SK-N-SH (cell line): ENCODE data around the gene TMCO4. TPM values are rescaled to one million over a fixed set of nuclear protein-coding genes. Genes with fewer than 3 reads are reported as not detected.

Source experiments
- CTCF ChIA-PET: fragments of 300-600, 350-600 bp; formaldehyde crosslinking; extraction: SDS; loops from one replicate; lab custom pipeline; 2021; lab: Yijun Ruan, JAX
- POLR2A ChIA-PET: fragments of 350-600 bp; sonication (Branson Sonifier 250); formaldehyde crosslinking; extraction: SDS; loops from one replicate; lab custom pipeline; 2020; ENCODE audit warnings: antibody characterized with exemption, inconsistent platforms; lab: Yijun Ruan, JAX
- DNase-seq: peaks from one replicate; pipeline ENCODE4 v3.0.0; 2012
- H2AFZ ChIP-seq: fragments of 200-600 bp; sonication (generic); 2 replicates; pipeline ENCODE4 v1.8.1; 2016; ENCODE audit warnings: antibody characterized with exemption, mild to moderate bottlenecking, low read depth
- H3F3A ChIP-seq: fragments of 200-600 bp; sonication (generic); replicated peaks from 2 replicates; pipeline ENCODE3; 2016; ENCODE audit warnings: antibody characterized with exemption, mild to moderate bottlenecking; ENCODE audit not compliant: insufficient read depth
- H3K27ac ChIP-seq, 2 experiments: fragments of 200-500 bp in 1 of 2; fragments of 200-600 bp in 1 of 2; sonication (Bioruptor generic) in 1 of 2; sonication (generic), shearing (Covaris generic) in 1 of 2; 2 replicates each; pipeline versions ENCODE4 v1.5.1 to v1.6.1; 2014 to 2016; ENCODE audit warnings: low read depth in 2 of 2, inconsistent platforms in 1 of 2, low read length in 1 of 2, mild to moderate bottlenecking in 1 of 2, mixed read lengths in 1 of 2
- H3K27me3 ChIP-seq: fragments of 200-600 bp; sonication (generic), shearing (Covaris generic); 2 replicates; pipeline ENCODE4 v1.6.1; 2016; ENCODE audit warnings: mixed run types; ENCODE audit not compliant: insufficient read depth
- H3K36me3 ChIP-seq, 2 experiments: fragments of 200-500 bp in 1 of 2; fragments of 200-600 bp in 1 of 2; sonication (Bioruptor generic) in 1 of 2; sonication (generic) in 1 of 2; replicated peaks in 1 of 2; 2 replicates each; pipeline versions ENCODE3 to v1.5.1; 2014 to 2016; ENCODE audit warnings: low read length in 1 of 2, mild to moderate bottlenecking in 1 of 2; ENCODE audit not compliant: insufficient read depth in 2 of 2, control insufficient read depth in 1 of 2
- H3K4me1 ChIP-seq, 2 experiments: fragments of 200-500 bp in 1 of 2; fragments of 200-600 bp in 1 of 2; sonication (Bioruptor generic) in 1 of 2; sonication (generic), shearing (Covaris generic) in 1 of 2; 2 replicates each; pipeline versions ENCODE4 v1.5.1 to v1.6.1; 2014 to 2016; ENCODE audit warnings: low read depth in 1 of 2, low read length in 1 of 2, mixed run types in 1 of 2; ENCODE audit not compliant: insufficient read depth in 2 of 2, control insufficient read depth in 1 of 2
- H3K4me2 ChIP-seq: fragments of 200-600 bp; sonication (generic), shearing (Covaris generic); 2 replicates; pipeline ENCODE4 v1.6.1; 2017; ENCODE audit warnings: mixed run types
- H3K4me3 ChIP-seq, 2 experiments: fragments of 200-500 bp in 1 of 2; fragments of 200-600 bp in 1 of 2; sonication (Bioruptor generic) in 1 of 2; sonication (generic), shearing (Covaris generic) in 1 of 2; 2 replicates each; pipeline versions ENCODE4 v1.5.1 to v1.8.1; 2014 to 2016; ENCODE audit warnings: low read depth in 2 of 2, inconsistent platforms in 1 of 2, low read length in 1 of 2, mild to moderate bottlenecking in 1 of 2, mixed read lengths in 1 of 2, moderate library complexity in 1 of 2
- H3K79me2 ChIP-seq: fragments of 200-600 bp; sonication (generic); 2 replicates; pipeline ENCODE4 v1.8.1; 2017; ENCODE audit warnings: mild to moderate bottlenecking; ENCODE audit not compliant: insufficient read depth
- H3K9ac ChIP-seq: fragments of 200-600 bp; sonication (generic); 2 replicates; pipeline ENCODE4 v1.6.1; 2017; ENCODE audit warnings: mixed run types
- H3K9me2 ChIP-seq: fragments of 200-600 bp; sonication (generic); 2 replicates; pipeline ENCODE4 v1.6.1; 2017; ENCODE audit warnings: mixed run types
- H3K9me3 ChIP-seq: fragments of 200-600 bp; sonication (generic); 2 replicates; pipeline ENCODE4 v1.6.1; 2017; ENCODE audit warnings: mixed run types, mild to moderate bottlenecking, moderate library complexity
- H4K20me1 ChIP-seq: fragments of 200-600 bp; sonication (generic); 2 replicates; pipeline ENCODE4 v1.6.1; 2017; ENCODE audit warnings: mild to moderate bottlenecking, mixed run types; ENCODE audit not compliant: insufficient read depth
- CTCF ChIP-seq: fragments of 200-600 bp; sonication (generic); IDR thresholded peaks from 2 replicates; pipeline ENCODE4 v1.6.1; 2017; ENCODE audit warnings: antibody characterized with exemption, mild to moderate bottlenecking, moderate library complexity
- ELF1 ChIP-seq: IDR thresholded peaks from 2 replicates; pipeline ENCODE4 v1.4.0; 2012
- EP300 ChIP-seq, 2 experiments: IDR thresholded peaks; 2 replicates each; pipeline versions ENCODE4 v1.4.0 to v1.6.1; 2012; ENCODE audit warnings: borderline replicate concordance in 1 of 2, low read depth in 1 of 2, low read length in 1 of 2
- IRF3 ChIP-seq: fragments of 150-350 bp; IDR thresholded peaks from 2 replicates; pipeline ENCODE4 v1.6.1; 2016; ENCODE audit warnings: mild to moderate bottlenecking, low read depth, low read length
- JUND ChIP-seq: IDR thresholded peaks from 2 replicates; pipeline ENCODE4 v1.4.0; 2012
- MAX ChIP-seq: IDR thresholded peaks from 2 replicates; pipeline ENCODE4 v1.4.0; 2012; ENCODE audit warnings: low read depth
- NFIC ChIP-seq: IDR thresholded peaks from 2 replicates; pipeline ENCODE4 v1.4.0; 2012; ENCODE audit warnings: borderline replicate concordance
- NRF1 ChIP-seq: IDR thresholded peaks from 2 replicates; pipeline ENCODE4 v1.6.1; 2012; ENCODE audit warnings: low read depth, mild to moderate bottlenecking, low read length
- PBX3 ChIP-seq: IDR thresholded peaks from 2 replicates; pipeline ENCODE4; 2012
- RXRA ChIP-seq: IDR thresholded peaks from 2 replicates; pipeline ENCODE4 v1.4.0; 2012; ENCODE audit warnings: low read depth, mild to moderate bottlenecking, borderline replicate concordance
- SMC3 ChIP-seq: IDR thresholded peaks from 2 replicates; pipeline ENCODE4 v1.6.1; 2012; ENCODE audit warnings: low read depth, low read length, improper control_type of control experiment
- TAF1 ChIP-seq: IDR thresholded peaks from 2 replicates; pipeline ENCODE4 v1.6.1; 2012; ENCODE audit warnings: low read depth, mild to moderate bottlenecking, low read length, moderate library complexity, borderline replicate concordance
- TCF12 ChIP-seq: IDR thresholded peaks from 2 replicates; pipeline ENCODE4 v1.4.0; 2012
- TEAD4 ChIP-seq: IDR thresholded peaks from 2 replicates; pipeline ENCODE4 v1.4.0; 2012; ENCODE audit warnings: mild to moderate bottlenecking, borderline replicate concordance; ENCODE audit not compliant: insufficient read depth
- YY1 ChIP-seq: IDR thresholded peaks from 2 replicates; pipeline ENCODE4 v1.4.0; 2012; ENCODE audit warnings: low read depth, mild to moderate bottlenecking
- WGBS: methylation state at CpG from one replicate; pipeline ENCODE4 v1.1.6; 2017; ENCODE audit warnings: low lambda C conversion rate; 5-methylcytosine and 5-hydroxymethylcytosine counted together
- polyA plus RNA-seq, 3 experiments: library from polyadenylated mRNA; depleted of rRNA; stranded (reverse); fragments of >200 nt; gene quantifications; 2 replicates each; pipeline ENCODE4 v1.2.3, GENCODE V29; 2012

The TMCO4 gene
- polyA plus RNA-seq, 1 of the 3 experiments (the other 2 are of a cell fraction), result 4.2 TPM

GRCh38 chr1:19738669-19739068 lies 61.0 kb downstream of the TMCO4 start:
- Histone ChIP-seq H3K9me2 (no peaks in the 10 kb centered on the region), H4K20me1 (no peaks in the 10 kb centered on the region), H3K4me3 (no peak overlapping the region), H3K9ac (no peak overlapping the region), H3K9me3 (no peaks in the 10 kb centered on the region), H3K27me3 (no peaks in the 10 kb centered on the region), H3K4me1 (peaks cover 4 to 19% of the 10 kb centered on the region in 2 experiments; a peak in 3 of 4 replicates), H3F3A (peaks cover 12% of the 10 kb centered on the region), H2AFZ (no peak overlapping the region), H3K27ac (no peak overlapping the region), H3K36me3 (no peaks in the 10 kb centered on the region), H3K4me2 (no peak overlapping the region), H3K79me2 (no peaks in the 10 kb centered on the region)
- DNase-seq, result no peak
- CTCF ChIA-PET, result interaction anchor here (1.1 to 4.7 kb wide), 6 partner anchors 14 to 75 kb away, joined by 3 to 23 read pairs (median 4); partner anchors contain the start of gene HTR6
- WGBS, result 69% methylated on average over 2 of the region's 2 CpGs
- TF ChIP-seq MAX, result no peak
- POLR2A ChIA-PET, result no interaction called here

- Histone ChIP-seq H3K27me3 (no peaks in the 10 kb centered on the region), H3K9me3 (no peaks in the 10 kb centered on the region), H3K36me3 (no peaks in the 10 kb centered on the region), H3K79me2 (no peaks in the 10 kb centered on the region), H3F3A (peaks cover 12% of the 10 kb centered on the region), H3K4me1 (peaks cover 4 to 19% of the 10 kb centered on the region in 2 experiments; a peak in 3 of 4 replicates), H2AFZ (no peak overlapping the region), H3K4me2 (no peak overlapping the region), H3K9me2 (no peaks in the 10 kb centered on the region), H3K27ac (no peak overlapping the region), H3K4me3 (no peak overlapping the region), H3K9ac (no peak overlapping the region), H4K20me1 (no peaks in the 10 kb centered on the region)
- ChIA-PET CTCF (interaction anchor here (1.1 to 4.7 kb wide), 4 partner anchors 14 to 23 kb away, joined by 3 to 23 read pairs (median 4); no protein-coding TSS in a partner anchor), POLR2A (no interaction called here)
- TF ChIP-seq TCF12, result no peak
- no peak for TF ChIP-seq CTCF
- TF ChIP-seq NRF1, result no peak
- no peak for TF ChIP-seq IRF3
- no peak for TF ChIP-seq TEAD4
- TF ChIP-seq YY1, result no peak
- TF ChIP-seq RXRA, result no peak
- no peak for TF ChIP-seq JUND
- no peak for TF ChIP-seq TAF1
- no peak for TF ChIP-seq SMC3
- TF ChIP-seq NFIC, result no peak
- no peak for TF ChIP-seq ELF1
- no peak for TF ChIP-seq PBX3
- no peak for TF ChIP-seq MAX
- TF ChIP-seq EP300 (IDR thresholded peaks at IDR 0.05; ENCODE audit: borderline replicate concordance in 1 of 2, low read depth in 1 of 2, low read length in 1 of 2), result no peak
- DNase-seq, result no peak
- WGBS, result 84% methylated on average over 5 of the region's 5 CpGs
Measured at GRCh38 chr1:19738076-19738475, 61.6 kb downstream of the TMCO4 start.
